OCI-LY7 (cell line): ENCODE results near the gene ENAH.

Experiments
- EZH2phosphoT487 ChIP-seq: fragments of 200-600 bp; sonication (generic); IDR thresholded peaks from 2 replicates; pipeline ENCODE4 v1.6.1; 2018; ENCODE audit warnings: low read depth, borderline replicate concordance, mild to moderate bottlenecking, mixed run types, antibody characterized with exemption, low read length, moderate library complexity, mixed read lengths
- TF ChIP-seq, protein P1 (sequence below): fragments of 200-600 bp; sonication (generic); conservative IDR thresholded peaks from 2 replicates; pipeline ENCODE4 v1.5.1; 2014; ENCODE audit warnings: mild to moderate bottlenecking, antibody characterized with exemption, low read length, moderate library complexity, mixed read lengths

DNA sequence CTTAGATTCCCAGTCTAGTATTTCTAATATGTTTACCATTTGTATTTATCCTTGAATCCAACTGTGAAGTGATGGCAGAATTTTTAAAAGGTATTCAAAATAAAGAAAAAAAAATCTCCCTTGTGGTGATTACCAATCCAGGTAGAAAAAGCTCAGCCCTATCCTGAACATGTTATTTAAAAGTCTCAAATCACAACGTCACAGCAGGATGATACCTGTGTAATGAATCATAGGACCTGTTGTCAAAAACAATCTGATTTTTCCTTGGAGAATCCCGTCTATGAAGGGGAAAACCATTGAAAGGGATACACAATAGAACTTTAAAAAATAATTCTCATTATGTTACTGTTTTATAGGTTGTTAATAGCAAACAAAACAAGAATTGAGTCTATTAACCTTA lies 148.1 kb downstream of the ENAH start:
- TF ChIP-seq, protein P1, sequence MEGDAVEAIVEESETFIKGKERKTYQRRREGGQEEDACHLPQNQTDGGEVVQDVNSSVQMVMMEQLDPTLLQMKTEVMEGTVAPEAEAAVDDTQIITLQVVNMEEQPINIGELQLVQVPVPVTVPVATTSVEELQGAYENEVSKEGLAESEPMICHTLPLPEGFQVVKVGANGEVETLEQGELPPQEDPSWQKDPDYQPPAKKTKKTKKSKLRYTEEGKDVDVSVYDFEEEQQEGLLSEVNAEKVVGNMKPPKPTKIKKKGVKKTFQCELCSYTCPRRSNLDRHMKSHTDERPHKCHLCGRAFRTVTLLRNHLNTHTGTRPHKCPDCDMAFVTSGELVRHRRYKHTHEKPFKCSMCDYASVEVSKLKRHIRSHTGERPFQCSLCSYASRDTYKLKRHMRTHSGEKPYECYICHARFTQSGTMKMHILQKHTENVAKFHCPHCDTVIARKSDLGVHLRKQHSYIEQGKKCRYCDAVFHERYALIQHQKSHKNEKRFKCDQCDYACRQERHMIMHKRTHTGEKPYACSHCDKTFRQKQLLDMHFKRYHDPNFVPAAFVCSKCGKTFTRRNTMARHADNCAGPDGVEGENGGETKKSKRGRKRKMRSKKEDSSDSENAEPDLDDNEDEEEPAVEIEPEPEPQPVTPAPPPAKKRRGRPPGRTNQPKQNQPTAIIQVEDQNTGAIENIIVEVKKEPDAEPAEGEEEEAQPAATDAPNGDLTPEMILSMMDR: no peak
- TF ChIP-seq EZH2phosphoT487: no peak
